Ecto neural progenitor cell (in vitro differentiated cells): ENCODE results near the gene CYTIP.

Experiments
- DNase-seq: peaks from one replicate; pipeline ENCODE4 v3.0.0-alpha.2; 2018; ENCODE audit warnings: low spot score

Gene CYTIP

GRCh38 chr2:157463002-157463401, 19.1 kb upstream of the CYTIP start:
- DNase-seq: no peak

DNA sequence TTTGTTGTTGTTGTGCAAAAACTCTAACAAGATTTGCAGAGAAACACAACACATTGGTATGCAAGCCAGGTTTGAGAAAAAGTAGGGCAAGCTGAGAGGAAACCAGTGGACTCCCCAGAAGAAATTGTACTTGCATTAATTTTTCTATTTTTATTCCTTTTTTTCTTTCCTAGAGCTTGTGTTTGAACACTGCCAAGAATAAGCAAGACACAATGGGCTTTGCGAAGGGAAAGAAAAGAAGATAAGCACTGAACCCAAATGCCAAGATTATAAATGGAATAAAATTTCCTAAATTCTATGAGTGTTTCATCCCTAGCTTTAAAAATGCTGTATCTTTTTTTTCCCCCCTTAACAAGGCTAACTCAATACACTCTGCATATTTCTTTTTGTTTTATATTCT, 17.0 kb upstream of the CYTIP start:
- DNase-seq: no peak

DNA sequence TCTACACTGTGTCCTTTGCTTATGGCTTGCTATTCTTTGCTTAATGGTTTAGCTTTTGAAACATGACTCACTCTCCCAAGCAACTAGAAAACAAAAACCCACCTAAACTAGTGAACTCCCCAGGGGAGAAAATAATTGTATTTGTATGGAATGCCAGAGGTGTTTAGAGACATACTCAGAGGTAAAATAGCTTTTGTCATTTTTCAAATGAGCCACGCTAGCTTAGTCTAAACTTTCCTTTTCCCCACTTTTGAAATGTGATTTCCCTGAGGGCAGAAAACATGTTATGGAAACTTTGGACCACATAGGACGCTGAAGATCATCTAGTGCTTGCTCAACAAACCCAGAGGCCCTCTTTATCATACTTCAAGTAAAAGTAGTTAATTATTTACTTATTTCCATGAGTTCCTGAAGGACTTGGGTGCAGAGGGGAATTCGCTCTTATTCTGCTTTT, 16.5 kb upstream of the CYTIP start:
- no peak for DNase-seq

GRCh38 chr2:157459486-157459885, 15.6 kb upstream of the CYTIP start:
- no peak for DNase-seq

GRCh38 chr2:157447741-157448140, 3.9 kb upstream of the CYTIP start:
- DNase-seq: no peak

DNA sequence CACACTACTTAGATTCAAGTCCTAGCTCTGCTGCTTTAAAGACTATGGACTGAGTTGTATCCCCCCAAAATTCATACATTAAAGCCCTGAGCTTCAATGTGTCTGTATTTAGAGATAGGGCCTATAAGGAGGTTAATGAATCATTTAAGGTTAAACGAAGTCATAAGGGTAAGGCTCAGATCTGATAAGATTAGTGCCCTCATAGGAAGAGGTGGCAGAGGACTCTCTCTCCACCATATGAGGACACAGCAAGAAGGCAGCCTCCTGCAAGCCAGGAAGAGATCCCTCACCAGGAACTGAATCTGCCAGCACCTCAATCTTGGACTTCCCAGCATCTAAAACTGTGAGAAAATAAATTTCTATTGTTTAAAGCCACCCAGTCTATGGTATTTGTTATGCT, 3.1 kb upstream of the CYTIP start:
- DNase-seq: no peak

- no peak for DNase-seq
Observed at GRCh38 chr2:157444641-157445040, 752 bp upstream of the CYTIP start.

- DNase-seq: no peak
Observed at GRCh38 chr2:157443090-157443489, 799 bp downstream of the CYTIP start.

GRCh38 chr2:157442636-157443035, 1.3 kb downstream of the CYTIP start:
- no peak for DNase-seq

DNA sequence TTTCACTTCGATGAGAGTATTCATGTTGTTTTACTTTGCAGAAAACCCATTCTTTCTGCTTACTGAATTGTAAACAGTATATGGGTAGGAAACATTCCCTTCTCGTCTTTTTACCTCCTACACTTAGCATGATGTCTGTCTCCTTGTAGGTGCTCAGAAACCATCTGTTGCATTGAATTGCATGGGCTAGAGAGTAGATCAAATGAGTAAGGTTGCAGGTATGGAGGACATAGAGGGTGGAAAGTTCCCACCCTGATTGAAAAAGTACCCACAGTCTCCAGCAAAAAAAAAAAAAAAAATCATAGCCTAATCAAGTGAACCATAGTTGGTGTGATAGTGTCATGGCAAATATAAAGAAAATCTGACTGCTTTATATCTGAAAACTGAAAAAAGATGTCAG, 1.7 kb downstream of the CYTIP start:
- no peak for DNase-seq

- DNase-seq: no peak
Observed at GRCh38 chr2:157441072-157441454, 2.8 kb downstream of the CYTIP start.

DNA sequence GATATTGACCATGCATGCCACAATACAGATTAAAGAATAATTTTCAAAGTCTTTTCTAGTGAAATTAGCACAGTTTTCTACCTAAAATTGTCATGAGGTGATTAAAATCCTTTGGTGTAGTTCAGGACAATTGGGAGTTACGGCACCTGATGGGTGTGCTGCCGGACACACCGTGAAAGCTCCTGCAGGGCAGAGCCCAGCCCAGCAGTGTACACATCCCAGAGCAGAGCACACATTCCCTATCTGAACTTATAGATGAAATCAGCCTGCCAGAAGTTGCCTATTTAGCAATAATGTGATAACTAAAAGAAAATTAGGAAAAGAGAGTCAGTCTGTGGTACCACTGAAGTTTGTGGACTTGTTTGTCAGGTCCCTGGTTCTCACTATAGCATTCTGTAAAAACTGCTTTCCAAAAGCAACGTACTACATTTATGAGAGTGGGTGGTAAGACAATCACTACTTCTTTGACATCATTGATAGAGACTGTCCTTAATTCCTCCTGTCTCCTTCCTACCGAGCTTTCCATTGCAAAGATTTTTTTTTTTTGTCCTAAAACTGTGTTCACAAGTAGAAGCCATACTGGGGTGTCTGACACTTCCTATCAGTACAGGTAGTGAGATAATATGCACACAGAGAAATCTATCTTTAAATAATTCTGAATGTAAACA, 3.4 kb downstream of the CYTIP start:
- DNase-seq: no peak

DNA sequence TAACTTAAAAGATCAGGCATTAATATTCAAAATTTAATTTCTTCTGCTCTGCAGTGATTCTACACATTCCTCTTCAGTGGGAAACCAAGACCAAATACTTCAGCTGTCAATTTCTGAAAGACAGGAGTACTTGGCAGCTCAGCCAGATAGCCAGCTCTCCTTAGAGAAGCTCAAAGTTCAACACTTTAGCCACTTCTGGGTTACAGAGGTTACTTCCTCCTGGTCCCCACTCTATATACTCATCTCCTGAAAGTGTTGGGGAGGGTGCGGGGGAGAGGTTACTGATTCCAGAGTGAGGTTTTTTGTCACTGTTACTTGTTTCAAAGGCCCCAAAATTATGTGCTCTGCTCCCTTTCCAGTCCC, 4.1 kb downstream of the CYTIP start:
- DNase-seq: no peak

DNA sequence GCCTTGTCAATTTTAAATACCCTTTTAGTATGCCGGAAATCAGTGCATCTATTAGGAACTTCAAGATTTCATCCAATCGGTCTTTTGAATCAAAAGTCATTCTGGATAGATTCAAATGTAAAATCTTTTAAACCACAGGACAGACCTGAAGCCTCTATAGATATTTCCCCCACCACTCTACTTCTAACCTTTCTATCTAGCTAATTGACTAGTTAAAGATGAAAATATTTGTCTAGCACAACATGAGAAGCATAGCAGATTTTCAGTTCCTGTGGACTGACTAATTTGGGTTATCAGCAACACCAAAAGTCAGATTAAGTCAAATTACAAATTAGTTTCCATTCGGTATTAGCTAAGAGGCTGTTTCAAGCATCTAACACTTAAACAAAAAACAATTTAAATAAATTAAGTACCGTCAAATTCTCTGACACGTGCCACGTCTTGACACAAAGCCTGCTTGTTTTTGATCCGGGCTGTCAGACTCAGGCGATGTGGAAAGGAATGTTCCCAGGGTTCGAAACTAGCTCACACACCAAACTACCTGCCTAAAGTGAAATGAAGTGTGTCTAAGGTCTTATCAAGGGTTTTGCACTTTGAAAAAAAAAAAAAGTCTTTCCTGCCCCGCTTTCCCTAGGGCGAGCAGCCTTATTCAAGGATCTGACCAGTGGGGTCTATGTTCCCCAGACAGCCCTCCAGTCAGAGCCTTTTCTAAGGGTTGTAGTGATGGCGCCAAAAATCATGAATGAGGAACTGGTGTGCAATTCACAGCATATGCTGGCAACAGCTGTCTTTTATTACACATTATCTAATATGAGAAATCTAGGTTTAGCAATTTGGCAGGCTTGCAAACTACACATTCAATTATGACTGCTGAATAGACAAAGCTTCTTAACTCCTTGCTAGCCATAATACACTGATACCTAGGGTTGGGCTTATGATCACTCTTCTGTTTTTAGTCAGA, 4.7 kb downstream of the CYTIP start:
- no peak for DNase-seq

DNA sequence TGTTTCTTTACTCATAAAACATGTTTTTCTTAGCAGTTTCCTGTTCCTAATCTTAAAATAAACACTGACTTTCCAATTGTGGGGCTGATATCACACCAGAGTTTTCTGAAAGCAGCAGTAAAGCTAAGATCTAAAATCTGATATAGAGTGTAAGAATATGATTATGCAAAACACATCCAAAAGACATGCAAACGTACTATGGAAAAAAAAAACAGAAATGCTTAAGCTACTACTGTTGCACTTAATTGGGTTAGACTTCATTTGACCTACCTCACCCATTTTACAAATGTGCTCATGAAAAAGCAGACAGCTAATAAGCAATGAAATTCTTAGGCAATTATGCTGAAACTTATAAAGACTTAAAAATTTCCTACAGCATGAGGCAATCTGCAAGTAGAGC, 10.5 kb downstream of the CYTIP start:
- DNase-seq: no peak

- no peak for DNase-seq
Observed at GRCh38 chr2:157432475-157433106, 11.3 kb downstream of the CYTIP start.

- no peak for DNase-seq
Observed at GRCh38 chr2:157431176-157431575, 12.7 kb downstream of the CYTIP start.

- no peak for DNase-seq
Observed at GRCh38 chr2:157428500-157429175, 15.3 kb downstream of the CYTIP start.

- no peak for DNase-seq
Observed at GRCh38 chr2:157427922-157428303, 16.0 kb downstream of the CYTIP start.

GRCh38 chr2:157427003-157427921, 16.6 kb downstream of the CYTIP start:
- no peak for DNase-seq

GRCh38 chr2:157426477-157426994, 17.4 kb downstream of the CYTIP start:
- no peak for DNase-seq
